Activated CD8-positive, alpha-beta memory T cell treated with anti-CD3 and anti-CD28 coated beads, Interleukin-2, amount 50 U/mL, for 48 hours (primary cell): ENCODE data around the gene ALDH3B2.
"Not testable (repeated sequence)": the region's sequence is repeated elsewhere in the genome, so short reads cannot be mapped to it uniquely, and the experiment has no call there.

Experiments used
- DNase-seq: peaks from one replicate; pipeline ENCODE4 v3.0.0-alpha.2; 2020

The ALDH3B2 gene

DNA sequence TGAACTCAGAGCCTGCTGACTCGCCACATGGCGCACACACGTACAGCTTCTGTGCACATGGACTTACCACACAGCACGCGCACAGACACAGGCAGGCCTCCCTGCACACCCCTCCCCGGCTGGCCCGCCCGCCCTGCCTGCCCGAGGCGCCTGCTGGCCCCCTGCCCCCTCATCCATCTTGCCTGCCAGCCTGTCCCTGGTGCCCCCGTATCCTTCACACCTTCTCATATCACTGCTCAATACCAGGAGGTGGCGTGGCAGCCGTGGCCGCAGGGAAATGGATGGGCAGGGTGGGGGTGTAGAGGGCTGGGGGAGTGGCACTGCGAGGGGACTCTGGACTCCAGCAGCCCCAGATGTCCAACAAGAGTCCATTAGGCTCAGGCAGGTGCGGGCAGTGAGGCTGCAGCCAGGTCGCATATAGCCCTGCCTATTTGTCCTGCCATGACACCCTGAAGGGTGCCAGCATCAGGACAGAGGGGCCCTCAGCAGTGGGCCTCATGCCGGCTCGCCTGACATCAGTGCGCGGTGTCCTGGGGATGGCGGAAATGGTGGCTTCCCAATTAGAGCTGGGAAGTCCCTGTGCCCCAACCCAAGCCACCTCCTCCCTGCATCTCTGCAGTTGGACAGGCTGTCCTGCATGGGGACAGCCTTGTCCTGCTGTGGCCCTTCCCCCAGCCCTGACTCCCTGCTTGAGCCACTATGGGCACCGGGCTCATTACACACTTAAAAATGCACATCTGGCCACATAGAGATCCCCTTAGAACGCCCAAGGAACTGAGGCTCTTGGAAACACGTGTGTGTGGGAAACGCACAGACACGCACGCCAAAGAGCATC lies 32.9 kb downstream of the ALDH3B2 start:
- DNase-seq = no peak

- DNase-seq = no peak
Observed at GRCh38 chr11:67640758-67641337, 33.6 kb downstream of the ALDH3B2 start.

DNA sequence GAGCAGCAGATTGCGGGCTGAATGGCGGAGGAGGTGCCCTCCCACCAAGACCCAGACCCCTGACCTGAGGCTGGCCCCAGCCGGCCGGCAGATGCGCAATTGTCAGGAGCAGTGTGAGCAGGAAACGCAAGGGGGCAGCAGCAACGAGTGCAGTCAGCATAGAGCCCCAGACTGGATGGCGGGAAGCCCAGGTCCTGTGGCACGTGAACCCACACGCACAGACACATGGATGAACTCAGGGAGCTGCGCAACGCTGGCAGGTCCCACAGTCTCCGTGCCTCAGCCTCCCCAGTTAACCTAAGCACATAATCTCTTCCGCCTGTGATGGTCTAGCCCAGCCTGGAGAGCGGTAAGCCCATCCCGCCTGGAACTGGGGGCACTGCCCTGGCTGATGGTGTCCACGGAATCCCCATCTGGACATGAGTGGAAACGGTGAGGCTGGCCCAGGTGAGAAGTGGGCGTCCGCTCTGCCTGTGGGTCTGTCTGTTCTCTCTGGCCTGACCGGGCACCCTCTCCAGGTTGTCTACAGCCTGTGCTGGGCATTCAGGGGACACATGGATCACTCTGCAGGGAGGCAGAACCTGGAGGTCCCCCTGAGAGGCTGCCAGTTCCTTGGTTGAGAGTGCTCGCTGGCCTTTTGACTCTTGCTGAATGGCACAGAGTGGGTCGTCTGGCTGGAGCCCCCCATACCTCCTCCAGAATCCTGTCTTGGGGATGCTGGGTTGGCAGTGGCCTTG lies 34.2 kb downstream of the ALDH3B2 start:
- DNase-seq = peak; percentile 74

DNA sequence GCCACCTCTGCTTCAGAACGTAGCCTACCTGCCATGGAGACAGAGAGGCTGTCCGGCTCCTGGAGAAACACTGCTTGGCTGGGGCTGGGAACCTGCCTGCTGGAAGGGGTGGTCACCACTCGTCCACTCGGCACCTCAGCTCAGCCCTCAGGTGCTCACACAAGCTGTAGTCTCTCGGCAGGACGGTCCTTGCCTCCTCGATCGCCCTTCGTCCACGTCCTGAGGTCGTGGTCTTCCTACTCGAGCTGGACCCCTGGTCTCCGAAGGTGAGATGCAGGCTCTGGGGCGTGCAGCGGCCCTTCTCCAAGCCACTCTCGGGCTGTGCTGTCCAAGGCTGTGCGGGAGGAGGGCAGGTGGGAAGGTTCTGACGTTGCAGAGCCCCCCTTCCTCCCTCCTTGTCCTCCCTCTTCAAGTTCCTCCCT lies 35.0 kb downstream of the ALDH3B2 start, which contains the start of gene TBX10:
Gene TBX10 (minus strand): TSS at position 326 of the 422 bp plus-strand sequence. CDS start 291 bp downstream, at position 35.
- no peak for DNase-seq

DNA sequence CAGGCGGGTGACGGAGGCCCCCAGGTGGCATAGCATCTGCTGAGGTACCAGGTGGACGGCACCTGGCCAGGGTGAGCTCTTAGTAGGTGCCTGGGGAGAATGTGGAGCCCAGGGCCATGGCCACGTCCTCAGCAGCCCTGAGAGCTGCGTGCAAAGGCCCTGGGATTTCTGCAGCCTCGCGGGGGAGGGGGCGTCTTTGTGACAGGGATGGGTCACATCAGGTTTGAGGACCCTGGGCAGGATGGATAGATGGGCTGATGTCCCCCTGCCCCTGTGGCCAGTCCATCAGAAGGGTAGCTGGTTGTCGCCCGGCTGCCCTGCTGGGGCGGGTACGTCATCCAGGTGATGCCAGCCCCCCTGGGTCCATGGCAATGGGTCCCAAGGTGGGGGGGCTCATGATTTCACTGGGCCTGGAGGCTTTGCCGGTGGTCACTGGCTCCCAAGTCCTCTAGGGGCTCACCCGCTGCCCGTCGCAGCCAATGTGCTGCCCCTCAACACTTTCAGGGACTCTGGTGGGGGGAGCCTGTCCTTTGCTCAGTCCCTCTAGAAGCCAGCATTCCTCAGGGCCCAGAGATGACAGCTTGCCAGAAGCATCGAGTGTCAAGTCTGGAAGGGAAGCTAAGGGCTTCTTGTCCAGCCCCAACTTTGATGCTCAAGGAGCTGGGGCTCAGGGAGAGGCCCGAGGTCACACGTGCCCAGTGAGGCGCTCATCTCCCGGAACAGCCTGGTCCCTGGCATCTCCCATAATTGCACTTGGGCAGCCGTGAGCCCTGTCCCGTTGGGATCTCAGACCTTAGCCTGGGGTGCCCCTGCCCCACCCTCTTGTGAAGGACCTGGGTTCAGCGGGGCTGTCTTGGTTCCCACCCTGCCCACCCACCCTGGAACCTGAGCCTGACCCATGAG lies 35.6 kb downstream of the ALDH3B2 start:
- DNase-seq = no peak

- DNase-seq = not testable (repeated sequence)
Observed at GRCh38 chr11:67637441-67637840, 37.0 kb downstream of the ALDH3B2 start.

DNA sequence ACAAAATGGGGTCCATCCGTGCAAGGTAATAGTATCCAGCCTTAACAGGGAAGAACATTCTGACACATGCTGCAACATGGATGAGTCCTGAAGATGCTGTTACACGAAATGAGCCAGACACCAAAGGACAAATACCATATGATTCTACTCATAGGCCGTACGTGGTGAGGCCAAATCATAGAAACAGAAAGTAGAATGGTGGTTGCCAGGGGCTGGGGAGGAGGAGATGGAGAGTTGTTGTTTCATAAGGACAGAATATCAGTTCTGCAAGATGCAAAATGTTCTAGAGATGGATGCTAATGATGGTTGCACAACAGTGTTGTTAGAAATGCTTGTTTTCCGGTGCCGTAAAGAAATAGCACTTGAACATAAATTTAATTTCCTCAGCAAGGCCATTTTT lies 37.5 kb downstream of the ALDH3B2 start:
- DNase-seq = no peak

- DNase-seq = no peak
Observed at GRCh38 chr11:67635231-67635521, 39.2 kb downstream of the ALDH3B2 start.

DNA sequence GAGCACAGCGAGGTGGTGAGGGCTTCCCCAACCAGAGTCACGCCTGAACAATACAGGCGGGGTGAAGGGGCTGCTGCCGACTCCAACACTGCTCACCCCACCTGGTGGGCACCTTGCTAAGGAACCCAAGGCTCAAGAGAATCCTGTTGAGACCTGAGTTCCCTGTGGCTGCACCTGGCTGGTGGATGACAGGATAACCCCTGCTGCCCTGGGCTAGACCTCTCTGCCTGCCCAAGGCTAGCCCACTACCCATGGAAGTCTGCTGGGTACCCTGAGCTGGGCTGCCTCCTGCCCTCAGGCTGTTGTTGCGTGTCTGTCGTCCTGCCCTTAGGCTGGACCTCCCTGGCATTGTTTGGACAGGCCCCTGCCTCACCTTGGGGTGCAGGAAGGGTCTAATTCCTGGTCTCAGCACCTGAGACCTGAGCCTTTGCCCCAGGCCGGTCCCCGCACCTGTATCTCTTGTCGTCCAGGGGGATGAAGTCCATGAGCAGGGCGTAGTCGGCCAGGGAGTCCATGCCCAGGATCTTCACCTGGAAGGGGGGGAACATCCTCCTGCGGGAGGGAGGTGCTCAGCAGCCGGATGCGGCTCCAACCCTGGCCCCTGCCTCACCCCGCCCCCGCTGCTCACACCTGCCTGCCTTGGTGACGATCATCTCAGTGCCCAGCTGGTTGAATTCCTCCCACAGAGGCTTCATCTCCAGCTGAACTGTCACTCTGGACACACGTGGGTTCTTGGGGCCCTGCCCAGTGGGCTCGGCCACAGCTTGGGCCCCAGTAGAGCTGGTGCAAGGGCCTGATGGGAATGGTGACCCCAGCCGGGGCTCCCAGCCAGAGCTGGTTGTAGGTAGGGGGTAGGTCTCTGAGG lies 39.8 kb downstream of the ALDH3B2 start:
- DNase-seq = no peak

- DNase-seq = no peak
Observed at GRCh38 chr11:67633758-67634365, 40.6 kb downstream of the ALDH3B2 start.

GRCh38 chr11:67632982-67633755 lies 41.3 kb downstream of the ALDH3B2 start:
- no peak for DNase-seq

GRCh38 chr11:67632175-67632981 lies 42.0 kb downstream of the ALDH3B2 start:
- DNase-seq = no peak

- no peak for DNase-seq
Observed at GRCh38 chr11:67631853-67632174, 42.6 kb downstream of the ALDH3B2 start.

- peak; percentile 48 for DNase-seq
Observed at GRCh38 chr11:67631411-67631810, 43.0 kb downstream of the ALDH3B2 start.

GRCh38 chr11:67630943-67631331 lies 43.5 kb downstream of the ALDH3B2 start:
- DNase-seq = no peak

DNA sequence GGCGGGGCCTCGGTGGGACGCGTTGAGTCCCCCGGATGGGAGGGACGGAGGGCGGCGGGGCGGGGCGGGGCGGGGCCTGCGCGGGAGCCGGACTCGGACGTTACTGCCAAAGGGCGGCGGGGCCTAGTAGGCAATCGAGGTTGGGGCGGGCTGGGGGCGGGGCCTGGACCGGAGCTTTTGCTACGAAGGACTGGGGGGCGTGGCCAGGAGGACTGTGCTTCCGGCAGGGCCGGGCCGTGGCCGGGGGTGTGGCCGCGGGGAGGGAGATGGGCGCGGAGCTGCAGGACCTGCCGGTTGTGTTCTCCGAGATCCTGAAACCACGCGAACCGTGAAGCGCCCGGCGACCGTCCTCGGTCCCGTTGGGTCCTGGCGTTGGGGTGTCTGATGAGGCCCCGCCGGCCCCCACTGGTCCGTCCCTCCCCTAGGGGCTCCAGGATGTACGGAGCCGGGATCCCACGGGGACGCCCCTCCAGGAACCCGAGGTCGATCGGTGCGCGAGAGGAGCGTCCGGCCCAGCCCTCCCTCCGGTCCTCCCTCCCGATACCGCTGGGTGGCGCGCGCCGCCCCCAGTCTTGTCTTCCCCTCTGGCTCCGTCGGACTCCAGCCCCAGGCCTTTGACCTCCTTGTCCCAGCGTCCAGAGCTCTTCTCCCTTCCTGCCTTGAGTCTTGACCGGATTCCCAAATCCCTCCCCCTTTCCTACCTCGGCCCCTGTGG lies 44.0 kb downstream of the ALDH3B2 start:
- peak; percentile 98 for DNase-seq

- peak; percentile 94 for DNase-seq
Observed at GRCh38 chr11:67629386-67630227, 44.8 kb downstream of the ALDH3B2 start, which contains the start of gene NUDT8. NUDT8 (minus strand) TSS chr11:67629937; CDS start chr11:67629911, 26 bp downstream.
